Osteocyte (in vitro differentiated cells): ENCODE results near the gene ARAP1. TPM values are rescaled to one million over a fixed set of nuclear protein-coding genes. Genes with fewer than 3 reads are reported as not detected.

Experiments
- DNase-seq: peaks from one replicate; pipeline ENCODE4 v3.0.0; 2021; ENCODE audit warnings: mixed read lengths; ENCODE audit not compliant: unreplicated experiment; ENCODE audit errors: extremely low spot score
- H3K27ac Mint-ChIP-seq: one replicate; pipeline ENCODE4 v1.8.0; 2021; ENCODE audit warnings: mild to moderate bottlenecking, mixed read lengths; ENCODE audit not compliant: unreplicated experiment
- H3K27me3 Mint-ChIP-seq: one replicate; pipeline ENCODE4 v1.8.0; 2021; ENCODE audit warnings: mixed read lengths; ENCODE audit not compliant: unreplicated experiment
- H3K36me3 Mint-ChIP-seq: one replicate; pipeline ENCODE4 v1.8.0; 2021; ENCODE audit warnings: mixed read lengths; ENCODE audit not compliant: unreplicated experiment
- H3K4me1 Mint-ChIP-seq: one replicate; pipeline ENCODE4 v1.8.0; 2021; ENCODE audit warnings: mixed read lengths; ENCODE audit not compliant: unreplicated experiment
- H3K4me3 Mint-ChIP-seq: one replicate; pipeline ENCODE4 v1.8.0; 2021; ENCODE audit warnings: mild to moderate bottlenecking, moderate library complexity, mixed read lengths; ENCODE audit not compliant: unreplicated experiment
- H3K9me3 Mint-ChIP-seq: one replicate; pipeline ENCODE4 v1.8.0; 2021; ENCODE audit warnings: mixed read lengths; ENCODE audit not compliant: unreplicated experiment
- CTCF ChIP-seq: fragments of 200-600 bp; sonication (generic); IDR thresholded peaks from 2 replicates; pipeline ENCODE4 v1.5.0; 2021; ENCODE audit warnings: antibody characterized with exemption, mild to moderate bottlenecking, moderate library complexity
- total RNA-seq: library from RNA; stranded (reverse); gene quantifications from 2 replicates; pipeline ENCODE4 v1.2.1, GENCODE V29; 2021

ARAP1 gene
- total RNA-seq, 1 donor from 2014 or later: 64.2 TPM

GRCh38 chr11:72742513-72743320 lies 9.5 kb downstream of the ARAP1 start:
- H3K36me3 Mint-ChIP-seq: no peaks in the 10 kb centered on the region
- no peak overlapping the region for H3K4me3 Mint-ChIP-seq
- no peak for DNase-seq
- no peaks in the 10 kb centered on the region for H3K9me3 Mint-ChIP-seq
- H3K27ac Mint-ChIP-seq: peak overlapping the region; percentile 17
- no peaks in the 10 kb centered on the region for H3K27me3 Mint-ChIP-seq
- TF ChIP-seq CTCF: no peak
- peaks cover 34% of the 10 kb centered on the region for H3K4me1 Mint-ChIP-seq

- Mint-ChIP-seq H3K4me1 (peaks cover 40% of the 10 kb centered on the region), H3K27ac (peak overlapping the region; percentile 18), H3K27me3 (no peaks in the 10 kb centered on the region), H3K9me3 (no peaks in the 10 kb centered on the region), H3K36me3 (no peaks in the 10 kb centered on the region), H3K4me3 (no peak overlapping the region)
- no peak for TF ChIP-seq CTCF
- DNase-seq: no peak
Observed at GRCh38 chr11:72741849-72742512, 10.2 kb downstream of the ARAP1 start.

GRCh38 chr11:72741429-72741833 lies 10.8 kb downstream of the ARAP1 start:
- no peaks in the 10 kb centered on the region for H3K27me3 Mint-ChIP-seq
- H3K4me1 Mint-ChIP-seq: peaks cover 45% of the 10 kb centered on the region
- no peak overlapping the region for H3K4me3 Mint-ChIP-seq
- no peak for DNase-seq
- TF ChIP-seq CTCF: no peak
- no peaks in the 10 kb centered on the region for H3K36me3 Mint-ChIP-seq
- no peaks in the 10 kb centered on the region for H3K9me3 Mint-ChIP-seq
- peak overlapping the region; percentile 74 for H3K27ac Mint-ChIP-seq

GRCh38 chr11:72740562-72741428 lies 11.4 kb downstream of the ARAP1 start:
- DNase-seq: no peak
- peaks cover 48% of the 10 kb centered on the region for H3K4me1 Mint-ChIP-seq
- H3K27ac Mint-ChIP-seq: peak overlapping the region; percentile 74
- H3K27me3 Mint-ChIP-seq: no peaks in the 10 kb centered on the region
- H3K9me3 Mint-ChIP-seq: no peaks in the 10 kb centered on the region
- no peaks in the 10 kb centered on the region for H3K36me3 Mint-ChIP-seq
- H3K4me3 Mint-ChIP-seq: no peak overlapping the region
- TF ChIP-seq CTCF: no peak
